Activated naive CD4-positive, alpha-beta T cell treated with anti-CD3 and anti-CD28 coated beads, Interleukin-2, amount 10 ng/mL, durations not matched to agents 7 days and 5 days (primary cell): ENCODE data around the gene ATP11C.
"Not testable (repeated sequence)": the region's sequence is repeated elsewhere in the genome, so short reads cannot be mapped to it uniquely, and the experiment has no call there.

Experiments
- CTCF ChIA-PET: fragments of 350-600 bp; sonication (Branson Sonifier 250); formaldehyde crosslinking; loops from one replicate; lab custom pipeline; 2021; ENCODE audit warnings: antibody characterized with exemption; lab: Charles Lee
- DNase-seq: peaks from one replicate; pipeline ENCODE4 v3.0.0-alpha.2; 2020
- H3K27ac Mint-ChIP-seq: one replicate; pipeline ENCODE4 v1.8.0; 2021; ENCODE audit warnings: mild to moderate bottlenecking, moderate library complexity, mixed read lengths
- H3K27me3 Mint-ChIP-seq: one replicate; pipeline ENCODE4 v1.8.0; 2021; ENCODE audit warnings: mild to moderate bottlenecking, mixed read lengths
- H3K36me3 Mint-ChIP-seq: one replicate; pipeline ENCODE4 v1.8.0; 2021; ENCODE audit warnings: mixed read lengths
- H3K4me1 Mint-ChIP-seq: one replicate; pipeline ENCODE4 v1.8.0; 2021; ENCODE audit warnings: mixed read lengths
- H3K4me3 Mint-ChIP-seq: one replicate; pipeline ENCODE4 v1.8.0; 2021; ENCODE audit warnings: mild to moderate bottlenecking, moderate library complexity, mixed read lengths
- H3K9me3 Mint-ChIP-seq: one replicate; pipeline ENCODE4 v1.8.0; 2021; ENCODE audit warnings: mixed read lengths

ATP11C gene

GRCh38 chrX:139933904-139934303 is 1.1 kb upstream of the ATP11C start:
- Mint-ChIP-seq H3K27ac (peak overlapping the region; percentile 97), H3K27me3 (peaks cover 3% of the 10 kb centered on the region), H3K4me1 (peaks cover 27% of the 10 kb centered on the region), H3K36me3 (peaks cover 8% of the 10 kb centered on the region), H3K9me3 (no peaks in the 10 kb centered on the region), H3K4me3 (peak overlapping the region; percentile 88)
- CTCF ChIA-PET: no interaction called here
- DNase-seq: no peak

- H3K4me3 Mint-ChIP-seq: peak overlapping the region; percentile 88
- peak; percentile 54 for DNase-seq
- H3K27me3 Mint-ChIP-seq: peaks cover 3% of the 10 kb centered on the region
- peak overlapping the region; percentile 97 for H3K27ac Mint-ChIP-seq
- peaks cover 8% of the 10 kb centered on the region for H3K36me3 Mint-ChIP-seq
- no peaks in the 10 kb centered on the region for H3K9me3 Mint-ChIP-seq
- CTCF ChIA-PET: no interaction called here
- H3K4me1 Mint-ChIP-seq: peaks cover 27% of the 10 kb centered on the region
Measured at GRCh38 chrX:139932073-139932900, 566 bp downstream of the ATP11C start.

GRCh38 chrX:139931646-139932072 is 1.2 kb downstream of the ATP11C start:
- no peak for DNase-seq
- H3K4me1 Mint-ChIP-seq: peaks cover 27% of the 10 kb centered on the region
- H3K36me3 Mint-ChIP-seq: peaks cover 8% of the 10 kb centered on the region
- H3K27me3 Mint-ChIP-seq: peaks cover 3% of the 10 kb centered on the region
- peak overlapping the region; percentile 75 for H3K27ac Mint-ChIP-seq
- H3K4me3 Mint-ChIP-seq: peak overlapping the region; percentile 75
- no peaks in the 10 kb centered on the region for H3K9me3 Mint-ChIP-seq
- CTCF ChIA-PET: no interaction called here

GRCh38 chrX:139930916-139931645 is 1.8 kb downstream of the ATP11C start:
- Mint-ChIP-seq H3K4me3 (peak overlapping the region; percentile 75), H3K27ac (peak overlapping the region; percentile 75), H3K27me3 (no peaks in the 10 kb centered on the region), H3K4me1 (peaks cover 24% of the 10 kb centered on the region), H3K36me3 (peaks cover 8% of the 10 kb centered on the region), H3K9me3 (no peaks in the 10 kb centered on the region)
- CTCF ChIA-PET: no interaction called here
- DNase-seq: peak; percentile 33

- peaks cover 8% of the 10 kb centered on the region for H3K36me3 Mint-ChIP-seq
- CTCF ChIA-PET: no interaction called here
Measured at GRCh38 chrX:139930401-139930800, 2.5 kb downstream of the ATP11C start.

GRCh38 chrX:139929876-139930275 is 3.0 kb downstream of the ATP11C start:
- CTCF ChIA-PET: no interaction called here

More at GRCh38 chrX:139930401-139930800, 2.5 kb downstream of the ATP11C start:
- Mint-ChIP-seq H3K27me3 (no peaks in the 10 kb centered on the region), H3K27ac (peak overlapping the region; percentile 15), H3K4me1 (peaks cover 24% of the 10 kb centered on the region), H3K4me3 (peak overlapping the region; percentile 75), H3K9me3 (no peaks in the 10 kb centered on the region)
- no peak for DNase-seq

GRCh38 chrX:139924696-139925095 is 8.2 kb downstream of the ATP11C start:
- Mint-ChIP-seq H3K27ac (no peak overlapping the region), H3K9me3 (no peaks in the 10 kb centered on the region), H3K4me3 (no peak overlapping the region), H3K36me3 (peaks cover 8% of the 10 kb centered on the region), H3K4me1 (peaks cover 10% of the 10 kb centered on the region), H3K27me3 (no peaks in the 10 kb centered on the region)
- DNase-seq: no peak
- CTCF ChIA-PET: no interaction called here

More at GRCh38 chrX:139929876-139930275, 3.0 kb downstream of the ATP11C start:
- Mint-ChIP-seq H3K27ac (no peak overlapping the region), H3K4me3 (no peak overlapping the region), H3K27me3 (no peaks in the 10 kb centered on the region), H3K9me3 (no peaks in the 10 kb centered on the region), H3K4me1 (peaks cover 24% of the 10 kb centered on the region), H3K36me3 (peaks cover 8% of the 10 kb centered on the region)
- no peak for DNase-seq

GRCh38 chrX:139924069-139924695 is 8.7 kb downstream of the ATP11C start:
- Mint-ChIP-seq H3K4me1 (peaks cover 7% of the 10 kb centered on the region), H3K27ac (no peak overlapping the region), H3K36me3 (peaks cover 7% of the 10 kb centered on the region), H3K27me3 (no peaks in the 10 kb centered on the region), H3K4me3 (no peak overlapping the region), H3K9me3 (no peaks in the 10 kb centered on the region)
- CTCF ChIA-PET: no interaction called here
- no peak for DNase-seq

- H3K9me3 Mint-ChIP-seq, H3K4me1 Mint-ChIP-seq, H3K36me3 Mint-ChIP-seq, H3K27ac Mint-ChIP-seq, H3K4me3 Mint-ChIP-seq, DNase-seq, CTCF ChIA-PET, H3K27me3 Mint-ChIP-seq: not testable (repeated sequence)
Measured at GRCh38 chrX:139921142-139921541, 11.7 kb downstream of the ATP11C start.

- H3K9me3 Mint-ChIP-seq: no peaks in the 10 kb centered on the region
- peaks cover 6% of the 10 kb centered on the region for H3K4me1 Mint-ChIP-seq
- no peaks in the 10 kb centered on the region for H3K27me3 Mint-ChIP-seq
- no peak overlapping the region for H3K4me3 Mint-ChIP-seq
- no peak overlapping the region for H3K27ac Mint-ChIP-seq
- no peak for DNase-seq
- CTCF ChIA-PET: no interaction called here
- H3K36me3 Mint-ChIP-seq: peaks cover 6% of the 10 kb centered on the region
Measured at GRCh38 chrX:139920316-139920715, 12.5 kb downstream of the ATP11C start.

GRCh38 chrX:139914421-139914820 is 18.4 kb downstream of the ATP11C start:
- Mint-ChIP-seq H3K27me3 (no peaks in the 10 kb centered on the region), H3K36me3 (peaks cover 2% of the 10 kb centered on the region), H3K4me1 (peaks cover 7% of the 10 kb centered on the region), H3K9me3 (no peaks in the 10 kb centered on the region), H3K27ac (no peak overlapping the region), H3K4me3 (no peak overlapping the region)
- CTCF ChIA-PET: no interaction called here
- no peak for DNase-seq

- Mint-ChIP-seq H3K4me3 (no peak overlapping the region), H3K36me3 (peaks cover 2% of the 10 kb centered on the region), H3K4me1 (peaks cover 16% of the 10 kb centered on the region)
Measured at GRCh38 chrX:139909712-139910111, 23.1 kb downstream of the ATP11C start.

GRCh38 chrX:139907078-139907477 is 25.8 kb downstream of the ATP11C start:
- CTCF ChIA-PET: no interaction called here
- Mint-ChIP-seq H3K9me3 (no peaks in the 10 kb centered on the region), H3K27me3 (no peaks in the 10 kb centered on the region), H3K27ac (no peak overlapping the region), H3K4me3 (no peak overlapping the region), H3K36me3 (no peaks in the 10 kb centered on the region), H3K4me1 (peaks cover 16% of the 10 kb centered on the region)
- no peak for DNase-seq

More at GRCh38 chrX:139909712-139910111, 23.1 kb downstream of the ATP11C start:
- DNase-seq: no peak
- no peaks in the 10 kb centered on the region for H3K9me3 Mint-ChIP-seq
- no peaks in the 10 kb centered on the region for H3K27me3 Mint-ChIP-seq
- H3K27ac Mint-ChIP-seq: no peak overlapping the region
- CTCF ChIA-PET: no interaction called here

GRCh38 chrX:139905743-139906142 is 27.1 kb downstream of the ATP11C start:
- Mint-ChIP-seq H3K4me1 (peaks cover 16% of the 10 kb centered on the region), H3K27me3 (no peaks in the 10 kb centered on the region), H3K36me3 (no peaks in the 10 kb centered on the region), H3K9me3 (no peaks in the 10 kb centered on the region), H3K4me3 (no peak overlapping the region), H3K27ac (no peak overlapping the region)
- CTCF ChIA-PET: no interaction called here
- no peak for DNase-seq
